Fibroblast of villous mesenchyme (primary cell): ENCODE data around the gene STING1. TPM values are rescaled to one million over a fixed set of nuclear protein-coding genes. Genes with fewer than 3 reads are reported as not detected.
"Not testable (repeated sequence)": the region's sequence is repeated elsewhere in the genome, so short reads cannot be mapped to it uniquely, and the experiment has no call there.

ENCODE experiments used
- DNase-seq: peaks from one replicate; pipeline ENCODE4 v3.0.0-alpha.2; 2010; ENCODE audit warnings: low read depth
- H3K4me3 ChIP-seq: 2 replicates; pipeline ENCODE4 v1.5.1; 2011; ENCODE audit warnings: low read depth, mild to moderate bottlenecking, low read length
- CTCF ChIP-seq: IDR thresholded peaks from 2 replicates; pipeline ENCODE4 v1.5.1; 2012; ENCODE audit warnings: low read depth, mild to moderate bottlenecking, low read length; ENCODE audit not compliant: insufficient read depth
- total RNA-seq: library from RNA; depleted of rRNA; stranded (reverse); fragments of >200 nt; gene quantifications from 2 replicates; pipeline ENCODE4 v1.2.3, GENCODE V29; 2012

STING1 gene
- total RNA-seq, 1 donor = 25.9 TPM

GRCh38 chr5:139512786-139513390 is 30.3 kb upstream of the STING1 start:
- H3K4me3 ChIP-seq = no peak overlapping the region
- TF ChIP-seq CTCF = peak; percentile 4
- DNase-seq = no peak

- H3K4me3 ChIP-seq, DNase-seq: not testable (repeated sequence)
Measured at GRCh38 chr5:139504722-139505121, 22.2 kb upstream of the STING1 start.

- H3K4me3 ChIP-seq, DNase-seq: not testable (repeated sequence)
Measured at GRCh38 chr5:139503879-139504278, 21.3 kb upstream of the STING1 start.

- not testable (repeated sequence) for DNase-seq, H3K4me3 ChIP-seq
Measured at GRCh38 chr5:139503036-139503817, 20.7 kb upstream of the STING1 start.

- no peak for TF ChIP-seq CTCF
- no peak for DNase-seq
- H3K4me3 ChIP-seq = no peak overlapping the region
Measured at GRCh38 chr5:139501381-139501780, 18.8 kb upstream of the STING1 start.

- no peak overlapping the region for H3K4me3 ChIP-seq
- TF ChIP-seq CTCF = no peak
- DNase-seq = peak; percentile 43
Measured at GRCh38 chr5:139495638-139496435, 13.3 kb upstream of the STING1 start.

GRCh38 chr5:139494832-139495231 is 12.3 kb upstream of the STING1 start:
- TF ChIP-seq CTCF = no peak
- DNase-seq = peak; percentile 63
- no peak overlapping the region for H3K4me3 ChIP-seq

- TF ChIP-seq CTCF = no peak
- H3K4me3 ChIP-seq = no peak overlapping the region
- no peak for DNase-seq
Measured at GRCh38 chr5:139494256-139494655, 11.7 kb upstream of the STING1 start.
